Muscle of leg (tissue), 11 donors: ENCODE data around the gene ANXA11. TPM values are rescaled to one million over a fixed set of nuclear protein-coding genes. Genes with fewer than 3 reads are reported as not detected.

ENCODE experiments used
- DNase-seq: peaks from one replicate; pipeline ENCODE4 v3.0.0; 2013
- H3K27ac ChIP-seq: one replicate; pipeline ENCODE4 v1.5.1; 2013; ENCODE audit warnings: mild to moderate bottlenecking, low read length, control low read depth
- H3K27me3 ChIP-seq: one replicate; pipeline ENCODE4 v1.6.1; 2013; ENCODE audit warnings: low read length; ENCODE audit not compliant: control insufficient read depth, insufficient read depth
- H3K36me3 ChIP-seq: one replicate; pipeline ENCODE4 v1.6.1; 2013; ENCODE audit warnings: low read length; ENCODE audit not compliant: control insufficient read depth, insufficient read depth
- H3K4me1 ChIP-seq: one replicate; pipeline ENCODE4 v1.6.1; 2013; ENCODE audit warnings: low read length; ENCODE audit not compliant: control insufficient read depth, insufficient read depth
- H3K4me3 ChIP-seq: one replicate; pipeline ENCODE4 v1.5.1; 2013; ENCODE audit warnings: low read length, control low read depth
- H3K9me3 ChIP-seq: replicated peaks from 2 replicates; pipeline ENCODE4 v1.6.1; 2013; ENCODE audit warnings: low read depth, low read length; ENCODE audit not compliant: control insufficient read depth
- WGBS: methylation state at CpG from one replicate; pipeline ENCODE4 v1.1.5; 2013; ENCODE audit warnings: missing lambda C conversion rate; ENCODE audit not compliant: insufficient coverage; 5-methylcytosine and 5-hydroxymethylcytosine counted together
- polyA plus RNA-seq, 8 donors: library from polyadenylated mRNA; unstranded; fragments of 120-200 nt; gene quantifications; one replicate each; pipeline versions ENCODE4 v1.2.1 to v1.2.3, GENCODE V29; 2013; ENCODE audit warnings: inconsistent platforms in 1 of 8, low replicate concordance in 1 of 8; ENCODE audit not compliant: insufficient read length in 8 of 8, insufficient read depth in 1 of 8
- total RNA-seq: library from RNA; stranded (reverse); fragments of 120-200 nt; gene quantifications from one replicate; pipeline ENCODE4 v1.2.4, GENCODE V29; 2013

ANXA11 gene
- total and polyA plus RNA-seq, 9 donors = 78.8 to 103 (median 90.0) TPM

- H3K4me1 ChIP-seq = peaks cover 50% of the 10 kb centered on the region
- peaks cover 5% of the 10 kb centered on the region for H3K9me3 ChIP-seq
- no peaks in the 10 kb centered on the region for H3K27me3 ChIP-seq
- H3K36me3 ChIP-seq = peaks cover 5% of the 10 kb centered on the region
- H3K27ac ChIP-seq = no peak overlapping the region
- no peak for DNase-seq
- H3K4me3 ChIP-seq = no peak overlapping the region
Observed at GRCh38 chr10:80192553-80192952, 12.8 kb downstream of the ANXA11 start.

- Histone ChIP-seq H3K4me3 (no peak overlapping the region), H3K9me3 (peaks cover 5% of the 10 kb centered on the region), H3K36me3 (peaks cover 7% of the 10 kb centered on the region), H3K27ac (no peak overlapping the region), H3K27me3 (no peaks in the 10 kb centered on the region), H3K4me1 (peaks cover 51% of the 10 kb centered on the region)
- DNase-seq = no peak
- WGBS = 81% methylated on average over 14 of the region's 16 CpGs
Observed at GRCh38 chr10:80191589-80192270, 13.6 kb downstream of the ANXA11 start.

- peaks cover 5% of the 10 kb centered on the region for H3K9me3 ChIP-seq
- 89% methylated on average over 8 of the region's 9 CpGs for WGBS
- no peaks in the 10 kb centered on the region for H3K27me3 ChIP-seq
- H3K27ac ChIP-seq = no peak overlapping the region
- H3K4me3 ChIP-seq = no peak overlapping the region
- H3K36me3 ChIP-seq = peaks cover 5% of the 10 kb centered on the region
- DNase-seq = no peak
- H3K4me1 ChIP-seq = peaks cover 28% of the 10 kb centered on the region
Observed at GRCh38 chr10:80188713-80189112, 16.6 kb downstream of the ANXA11 start.

- Histone ChIP-seq H3K4me1 (peaks cover 34% of the 10 kb centered on the region), H3K27me3 (no peaks in the 10 kb centered on the region), H3K4me3 (no peak overlapping the region), H3K27ac (peak overlapping the region; percentile 30), H3K9me3 (peaks cover 1% of the 10 kb centered on the region), H3K36me3 (peaks cover 7% of the 10 kb centered on the region)
- no peak for DNase-seq
- WGBS = 58% methylated on average over 6 of the region's 16 CpGs
Observed at GRCh38 chr10:80187465-80188409, 17.6 kb downstream of the ANXA11 start.

- H3K4me1 ChIP-seq = peaks cover 34% of the 10 kb centered on the region
- no CpG with 5 or more reads among the region's 2 CpGs for WGBS
- no peak for DNase-seq
Observed at GRCh38 chr10:80187060-80187459, 18.3 kb downstream of the ANXA11 start.

GRCh38 chr10:80186364-80187012 lies 18.8 kb downstream of the ANXA11 start:
- peaks cover 4% of the 10 kb centered on the region for H3K36me3 ChIP-seq
- no peak for DNase-seq
- H3K4me3 ChIP-seq = no peak overlapping the region
- H3K27ac ChIP-seq = no peak overlapping the region
- H3K27me3 ChIP-seq = no peaks in the 10 kb centered on the region
- H3K9me3 ChIP-seq = no peaks in the 10 kb centered on the region
- peaks cover 34% of the 10 kb centered on the region for H3K4me1 ChIP-seq
- 73% methylated on average over 5 of the region's 13 CpGs for WGBS

More at GRCh38 chr10:80187060-80187459, 18.3 kb downstream of the ANXA11 start:
- Histone ChIP-seq H3K27me3 (no peaks in the 10 kb centered on the region), H3K27ac (no peak overlapping the region), H3K4me3 (no peak overlapping the region), H3K9me3 (no peaks in the 10 kb centered on the region), H3K36me3 (peaks cover 6% of the 10 kb centered on the region)

GRCh38 chr10:80185578-80186299 lies 19.6 kb downstream of the ANXA11 start:
- no CpG with 5 or more reads among the region's 5 CpGs for WGBS
- Histone ChIP-seq H3K4me3 (no peak overlapping the region), H3K36me3 (peaks cover 4% of the 10 kb centered on the region), H3K9me3 (no peaks in the 10 kb centered on the region), H3K27me3 (no peaks in the 10 kb centered on the region), H3K4me1 (peaks cover 34% of the 10 kb centered on the region), H3K27ac (no peak overlapping the region)
- DNase-seq = no peak

GRCh38 chr10:80184291-80184690 lies 21.0 kb downstream of the ANXA11 start:
- Histone ChIP-seq H3K36me3 (peaks cover 7% of the 10 kb centered on the region), H3K4me3 (no peak overlapping the region), H3K27ac (no peak overlapping the region), H3K27me3 (no peaks in the 10 kb centered on the region), H3K9me3 (no peaks in the 10 kb centered on the region), H3K4me1 (peaks cover 34% of the 10 kb centered on the region)
- DNase-seq = no peak
- no CpG with 5 or more reads among the region's 4 CpGs for WGBS

- peaks cover 7% of the 10 kb centered on the region for H3K36me3 ChIP-seq
- no peak for DNase-seq
- no peaks in the 10 kb centered on the region for H3K9me3 ChIP-seq
- H3K27ac ChIP-seq = no peak overlapping the region
- H3K4me1 ChIP-seq = peaks cover 30% of the 10 kb centered on the region
- no peak overlapping the region for H3K4me3 ChIP-seq
- no peaks in the 10 kb centered on the region for H3K27me3 ChIP-seq
- WGBS = 63% methylated on average over 4 of the region's 4 CpGs
Observed at GRCh38 chr10:80183436-80183835, 21.9 kb downstream of the ANXA11 start.
